ENCODE measurements around the gene GLIS1. TPM values are rescaled to one million over a fixed set of nuclear protein-coding genes. Genes with fewer than 3 reads are reported as not detected.

Gene GLIS1
- total RNA-seq, 1 experiment from 2014 or later, result 0.24 TPM

- no peak for TF ChIP-seq E2F1 (CRISPR knock-in tag; IDR thresholded peaks at IDR 0.05)
- TF ChIP-seq ARID4B (CRISPR knock-in tag; IDR thresholded peaks at IDR 0.05; ENCODE audit: borderline replicate concordance), result no peak
- TF ChIP-seq TEAD4 (CRISPR knock-in tag; IDR thresholded peaks at IDR 0.05), result no peak
- TF ChIP-seq CREM (CRISPR knock-in tag; IDR thresholded peaks at IDR 0.05), result no peak
- TF ChIP-seq ERG (CRISPR knock-in tag; IDR thresholded peaks at IDR 0.05), result no peak
- TF ChIP-seq ZMAT4 (CRISPR knock-in tag; IDR thresholded peaks at IDR 0.05), result no peak
- no peak for TF ChIP-seq ZNF121 (CRISPR knock-in tag; IDR thresholded peaks at IDR 0.05)
- no peak for TF ChIP-seq RELA (CRISPR knock-in tag; IDR thresholded peaks at IDR 0.05; ENCODE audit: borderline replicate concordance)
- no peak for TF ChIP-seq AR (CRISPR knock-in tag; IDR thresholded peaks at IDR 0.05)
- TF ChIP-seq ZNF425 (CRISPR knock-in tag; conservative IDR thresholded peaks at IDR 0.05), result no peak
- no peak for TF ChIP-seq ZNF138 (CRISPR knock-in tag; conservative IDR thresholded peaks at IDR 0.05)
- TF ChIP-seq KAT7 (CRISPR knock-in tag; IDR thresholded peaks at IDR 0.05; ENCODE audit: borderline replicate concordance), result no peak
- no peak for TF ChIP-seq NFE2L1 (CRISPR knock-in tag; IDR thresholded peaks at IDR 0.05)
- TF ChIP-seq ZNF416 (CRISPR knock-in tag; IDR thresholded peaks at IDR 0.05), result no peak
- no peak for TF ChIP-seq E2F4 (CRISPR knock-in tag; IDR thresholded peaks at IDR 0.05; ENCODE audit: borderline replicate concordance, low read depth)
- TF ChIP-seq ZNF219 (CRISPR knock-in tag; IDR thresholded peaks at IDR 0.05; ENCODE audit: borderline replicate concordance), result no peak
- TF ChIP-seq SMAD4 (CRISPR knock-in tag; IDR thresholded peaks at IDR 0.05), result no peak
- TF ChIP-seq CREB1 (CRISPR knock-in tag; IDR thresholded peaks at IDR 0.05), result no peak
- Mint-ChIP-seq H3K4me3 (no peak overlapping the region), H3K9me3 (no peaks in the 10 kb centered on the region), H3K27ac (no peak overlapping the region), H3K27me3 (ENCODE audit: low read depth) (no peaks in the 10 kb centered on the region; the same call in 1 of the 2 replicates), H3K36me3 (no peaks in the 10 kb centered on the region), H3K4me1 (peaks cover 9% of the 10 kb centered on the region; the same call in 1 of the 2 replicates)
- no peak for DNase-seq (ENCODE audit: low spot score)
- CTCF ChIA-PET, result no interaction called here
- POLR2A ChIA-PET, result no interaction called here
- ATAC-seq, result no peak
Measured at GRCh38 chr1:53646732-53647131, 92.2 kb downstream of the GLIS1 start.
